PC-9 (cell line): ENCODE measurements around the gene PTPRS. TPM values are rescaled to one million over a fixed set of nuclear protein-coding genes. Genes with fewer than 3 reads are reported as not detected.

Experiments
- BruUV-seq: library from RNA; stranded (reverse); fragments of 400-500 nt; replicated peaks from 2 replicates; lab custom pipeline; 2021; lab: Mats Ljungman, UMichigan
- CTCF ChIA-PET: fragments of 300-600 bp; sonication (Branson Sonifier 250); formaldehyde crosslinking; loops from one replicate; lab custom pipeline; 2022; ENCODE audit warnings: antibody characterized with exemption; lab: Charles Lee
- POLR2A ChIA-PET: fragments of 300-600 bp; sonication (Branson Sonifier 250); formaldehyde crosslinking; loops from one replicate; lab custom pipeline; 2022; ENCODE audit warnings: antibody characterized with exemption; ENCODE audit not compliant: unreplicated experiment; lab: Charles Lee
- DNase-seq, 2 experiments: peaks; one replicate each; pipeline versions ENCODE4 v3.0.0 to v3.0.0-alpha.2; 2015 to 2022; ENCODE audit warnings: mixed read lengths in 1 of 2
- H2AFZ ChIP-seq: fragments of 200-600 bp; sonication (generic); 2 replicates; pipeline ENCODE4 v1.8.1; 2017; ENCODE audit warnings: antibody characterized with exemption
- H3F3A ChIP-seq: fragments of 200-600 bp; sonication (generic); 2 replicates; pipeline ENCODE4 v1.8.1; 2017; ENCODE audit warnings: antibody characterized with exemption, mild to moderate bottlenecking, low read depth; ENCODE audit not compliant: insufficient read depth
- H3K27ac ChIP-seq: fragments of 200-600 bp; sonication (generic); 2 replicates; pipeline ENCODE4 v1.6.1; 2016; ENCODE audit warnings: mixed run types
- H3K27me3 ChIP-seq: fragments of 200-600 bp; sonication (generic); 2 replicates; pipeline ENCODE4 v1.6.1; 2016; ENCODE audit warnings: low read depth, mixed run types; ENCODE audit not compliant: insufficient read depth
- H3K36me3 ChIP-seq: fragments of 200-600 bp; sonication (generic); 2 replicates; pipeline ENCODE4 v1.6.1; 2016; ENCODE audit warnings: low read depth, mixed run types
- H3K4me1 ChIP-seq: fragments of 200-600 bp; sonication (generic); replicated peaks from 2 replicates; pipeline ENCODE4 v1.6.1; 2016; ENCODE audit warnings: mixed run types; ENCODE audit not compliant: insufficient read depth
- H3K4me2 ChIP-seq: fragments of 200-600 bp; sonication (generic); 2 replicates; pipeline ENCODE4 v1.6.1; 2017; ENCODE audit warnings: mixed run types
- H3K4me3 ChIP-seq: fragments of 200-600 bp; sonication (generic); 2 replicates; pipeline ENCODE4 v1.6.1; 2016; ENCODE audit warnings: mixed run types
- H3K79me2 ChIP-seq: fragments of 200-600 bp; sonication (generic); 2 replicates; pipeline ENCODE4 v1.6.1; 2017; ENCODE audit warnings: low read depth, mixed run types
- H3K9me2 ChIP-seq: fragments of 200-600 bp; sonication (generic); 2 replicates; pipeline ENCODE4 v1.8.1; 2017; ENCODE audit warnings: mild to moderate bottlenecking; ENCODE audit not compliant: insufficient read depth
- H3K9me3 ChIP-seq: fragments of 200-600 bp; sonication (generic); 2 replicates; pipeline ENCODE4 v1.8.1; 2016; ENCODE audit warnings: low read depth; ENCODE audit not compliant: insufficient read depth
- H4K20me1 ChIP-seq: fragments of 200-600 bp; sonication (generic); 2 replicates; pipeline ENCODE4 v1.8.1; 2017; ENCODE audit not compliant: insufficient read depth
- EZH2 ChIP-seq: fragments of 200-600 bp; sonication (generic); IDR thresholded peaks from 2 replicates; pipeline ENCODE4 v1.8.0; 2017; ENCODE audit warnings: antibody characterized with exemption, low read depth
- intact Hi-C: fragments of 100-400 bp; cut with micrococcal nuclease; formaldehyde crosslinking; loops from one replicate; pipeline ENCODE4 v1.10.0; 2022; ENCODE audit not compliant: unreplicated experiment
- total RNA-seq: library from RNA; stranded (reverse); gene quantifications from 2 replicates; pipeline ENCODE4 v1.2.3, GENCODE V29; 2021
- TF ChIP-seq, protein P1 (sequence below): fragments of 200-600 bp; sonication (generic); conservative IDR thresholded peaks from 2 replicates; pipeline ENCODE4 v1.6.1; 2017; ENCODE audit warnings: mixed run types, antibody characterized with exemption, mild to moderate bottlenecking, moderate library complexity

The PTPRS gene
- total RNA-seq, 1 experiment from 2014 or later: 131 TPM

DNA sequence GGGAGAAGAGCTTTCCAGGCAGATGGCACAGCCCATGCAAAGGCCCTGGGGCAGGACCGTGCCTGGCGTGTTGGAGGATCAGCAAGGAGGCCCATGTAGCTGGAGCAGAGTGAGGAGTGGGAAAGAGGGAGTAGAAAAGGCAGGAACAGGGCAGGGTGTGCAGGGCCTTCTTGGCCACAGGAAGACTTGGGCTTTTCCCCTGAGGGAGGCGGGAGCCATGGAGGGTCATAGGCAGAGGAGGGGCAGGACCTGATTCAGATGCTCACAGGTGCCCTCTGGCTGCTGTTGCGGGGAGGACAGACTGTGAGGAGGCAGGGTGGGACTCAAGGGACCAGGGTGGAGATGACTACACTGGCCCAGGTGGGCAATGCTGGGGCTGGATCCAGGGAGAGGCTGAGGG lies 13.8 kb upstream of the PTPRS start:
- H3K4me3 ChIP-seq: no peak overlapping the region
- intact Hi-C loops: no loop called here
- H3F3A ChIP-seq: no peaks in the 10 kb centered on the region
- BruUV-seq: no TSS peak
- TF ChIP-seq, protein P1, sequence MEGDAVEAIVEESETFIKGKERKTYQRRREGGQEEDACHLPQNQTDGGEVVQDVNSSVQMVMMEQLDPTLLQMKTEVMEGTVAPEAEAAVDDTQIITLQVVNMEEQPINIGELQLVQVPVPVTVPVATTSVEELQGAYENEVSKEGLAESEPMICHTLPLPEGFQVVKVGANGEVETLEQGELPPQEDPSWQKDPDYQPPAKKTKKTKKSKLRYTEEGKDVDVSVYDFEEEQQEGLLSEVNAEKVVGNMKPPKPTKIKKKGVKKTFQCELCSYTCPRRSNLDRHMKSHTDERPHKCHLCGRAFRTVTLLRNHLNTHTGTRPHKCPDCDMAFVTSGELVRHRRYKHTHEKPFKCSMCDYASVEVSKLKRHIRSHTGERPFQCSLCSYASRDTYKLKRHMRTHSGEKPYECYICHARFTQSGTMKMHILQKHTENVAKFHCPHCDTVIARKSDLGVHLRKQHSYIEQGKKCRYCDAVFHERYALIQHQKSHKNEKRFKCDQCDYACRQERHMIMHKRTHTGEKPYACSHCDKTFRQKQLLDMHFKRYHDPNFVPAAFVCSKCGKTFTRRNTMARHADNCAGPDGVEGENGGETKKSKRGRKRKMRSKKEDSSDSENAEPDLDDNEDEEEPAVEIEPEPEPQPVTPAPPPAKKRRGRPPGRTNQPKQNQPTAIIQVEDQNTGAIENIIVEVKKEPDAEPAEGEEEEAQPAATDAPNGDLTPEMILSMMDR: peak; percentile 42
- no peak for TF ChIP-seq EZH2
- H3K4me2 ChIP-seq: no peak overlapping the region
- H4K20me1 ChIP-seq: no peaks in the 10 kb centered on the region
- H3K27me3 ChIP-seq: peaks cover 11% of the 10 kb centered on the region; the same call in 1 of the 2 replicates
- no peaks in the 10 kb centered on the region for H3K9me2 ChIP-seq
- ChIA-PET CTCF (no interaction called here), POLR2A (no interaction called here)
- H2AFZ ChIP-seq: no peak overlapping the region
- H3K9me3 ChIP-seq: no peaks in the 10 kb centered on the region
- H3K4me1 ChIP-seq: no peaks in the 10 kb centered on the region
- DNase-seq: no peak
- H3K27ac ChIP-seq: no peak overlapping the region
- H3K79me2 ChIP-seq: no peaks in the 10 kb centered on the region
- H3K36me3 ChIP-seq: no peaks in the 10 kb centered on the region

DNA sequence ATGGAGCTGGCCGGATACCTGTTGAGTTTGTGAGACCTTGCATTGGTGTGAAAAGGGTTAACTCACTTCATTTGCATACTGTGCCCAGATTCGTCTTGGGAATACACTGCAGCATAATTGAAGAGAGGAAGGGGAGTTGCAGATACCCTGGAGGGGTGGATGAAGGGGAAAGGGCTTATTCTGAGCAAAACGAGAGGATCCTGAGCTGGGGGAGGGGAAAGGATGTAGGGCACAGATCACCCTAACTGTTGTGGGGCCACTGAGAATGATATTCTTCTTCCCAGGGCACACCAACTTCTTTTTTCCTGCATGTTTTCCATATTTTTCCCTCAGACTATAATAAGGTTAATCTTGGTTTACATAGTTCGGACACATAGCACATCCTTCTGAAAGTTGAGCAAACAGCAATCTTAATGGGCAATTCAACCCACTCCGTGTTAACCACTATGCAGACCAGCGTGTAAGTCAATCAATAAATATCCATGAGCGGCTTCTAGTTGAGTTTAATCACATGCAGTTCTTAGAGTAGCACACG lies 11.7 kb upstream of the PTPRS start:
- H3K27me3 ChIP-seq: peaks cover 3% of the 10 kb centered on the region; the same call in 1 of the 2 replicates
- intact Hi-C loops: no loop called here
- no peaks in the 10 kb centered on the region for H3K79me2 ChIP-seq
- no peaks in the 10 kb centered on the region for H3F3A ChIP-seq
- no peak overlapping the region for H3K4me3 ChIP-seq
- no peaks in the 10 kb centered on the region for H3K36me3 ChIP-seq
- POLR2A ChIA-PET: no interaction called here
- no peaks in the 10 kb centered on the region for H3K9me3 ChIP-seq
- no peaks in the 10 kb centered on the region for H3K9me2 ChIP-seq
- no TSS peak for BruUV-seq
- no peak overlapping the region for H3K4me2 ChIP-seq
- H3K27ac ChIP-seq: no peak overlapping the region
- peak overlapping the region; percentile 72 for H2AFZ ChIP-seq
- CTCF ChIA-PET: no interaction called here
- no peaks in the 10 kb centered on the region for H3K4me1 ChIP-seq
- DNase-seq: peak in 1 of 2 experiments; percentile 67
- TF ChIP-seq EZH2: no peak
- TF ChIP-seq, protein P1: no peak
- H4K20me1 ChIP-seq: no peaks in the 10 kb centered on the region

DNA sequence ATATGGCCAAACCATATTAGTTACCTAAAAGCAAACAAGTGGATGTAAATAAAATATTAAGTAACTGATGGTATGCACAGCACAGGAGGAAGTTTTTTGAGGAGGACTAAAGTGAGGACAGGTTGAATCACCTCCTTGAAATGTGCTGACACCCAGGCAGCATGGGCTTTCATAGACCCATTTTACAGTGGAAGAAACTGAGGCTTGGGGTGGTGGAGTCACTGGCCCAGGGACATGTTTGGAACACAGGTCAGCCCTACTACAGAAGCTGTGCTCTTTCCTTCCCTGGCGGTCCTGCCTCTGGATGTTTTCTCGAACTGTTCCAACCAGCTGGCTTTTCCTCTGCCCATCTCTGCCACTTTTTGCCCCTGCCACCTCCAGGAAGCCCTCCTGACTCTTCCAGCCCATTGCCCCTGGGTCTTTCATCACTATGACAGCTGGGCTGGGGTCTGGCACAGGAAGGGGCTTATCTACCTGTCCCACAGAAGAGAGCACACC lies 11.2 kb upstream of the PTPRS start:
- Histone ChIP-seq H3K27me3 (no peaks in the 10 kb centered on the region), H4K20me1 (no peaks in the 10 kb centered on the region), H3K4me2 (no peak overlapping the region), H3K27ac (no peak overlapping the region), H3F3A (no peaks in the 10 kb centered on the region), H3K79me2 (no peaks in the 10 kb centered on the region), H2AFZ (no peak overlapping the region; the same call in 1 of the 2 replicates), H3K9me3 (no peaks in the 10 kb centered on the region), H3K36me3 (no peaks in the 10 kb centered on the region), H3K9me2 (no peaks in the 10 kb centered on the region), H3K4me1 (no peaks in the 10 kb centered on the region), H3K4me3 (no peak overlapping the region)
- no TSS peak for BruUV-seq
- POLR2A ChIA-PET: no interaction called here
- DNase-seq: no peak
- intact Hi-C loops: no loop called here
- CTCF ChIA-PET: no interaction called here
- TF ChIP-seq, protein P1: no peak
- no peak for TF ChIP-seq EZH2
